Measurements from ENCODE around the gene ORAI3. TPM values are rescaled to one million over a fixed set of nuclear protein-coding genes. Genes with fewer than 3 reads are reported as not detected.
A peak's percentile ranks its signal among the peaks of the same experiment; 100 is the strongest.

Gene ORAI3
- total RNA-seq, 2 experiments from 2014 or later: 30.3 to 33.6 TPM

- H3K9me3 Mint-ChIP-seq: no peaks in the 10 kb centered on the region
- ChIA-PET CTCF (interaction anchor here (0.6 to 4.5 kb wide), 24 partner anchors 9 to 290 kb away, joined by 3 to 94 read pairs (median 4); partner anchors contain the start of genes KAT8 and PHKG2), POLR2A (interaction anchor here (1.2 to 2.9 kb wide), 5 partner anchors 8 to 238 kb away, joined by 3 to 18 read pairs (median 6); partner anchors contain the start of genes FUS, ORAI3 and SETD1A)
- H3K27ac Mint-ChIP-seq: peak overlapping the region; percentile 68
- H3K36me3 Mint-ChIP-seq (ENCODE audit: low read depth): peaks cover 29% of the 10 kb centered on the region
- peak overlapping the region; percentile 64 for H3K4me3 Mint-ChIP-seq
- DNase-seq: peak; percentile 81
- peaks cover 38% of the 10 kb centered on the region for H3K4me1 Mint-ChIP-seq
- H3K27me3 Mint-ChIP-seq: no peaks in the 10 kb centered on the region
Measured at GRCh38 chr16:30941600-30942425, 7.1 kb upstream of the ORAI3 start.

DNA sequence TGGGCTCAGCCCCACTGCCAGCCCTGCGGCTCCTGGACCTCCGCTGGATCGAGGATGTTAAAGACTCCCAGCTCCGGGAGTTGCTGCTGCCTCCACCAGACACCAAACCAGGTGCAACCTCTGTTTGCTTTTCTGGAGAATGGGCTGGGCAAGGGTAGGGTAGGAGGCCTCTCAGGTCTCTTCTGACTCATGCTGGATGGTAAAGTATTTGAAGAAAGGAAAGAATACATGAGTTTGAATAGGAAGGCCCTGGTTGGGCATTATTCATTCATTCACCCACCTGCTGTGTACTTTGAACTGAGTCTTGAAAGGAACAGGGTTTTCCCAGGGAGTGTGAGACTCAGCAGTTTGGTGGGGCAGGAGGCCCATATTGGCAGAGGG is 6.5 kb upstream of the ORAI3 start:
- Mint-ChIP-seq H3K4me3 (peak overlapping the region; percentile 64), H3K27ac (peak overlapping the region; percentile 68), H3K9me3 (no peaks in the 10 kb centered on the region), H3K4me1 (peaks cover 33% of the 10 kb centered on the region), H3K27me3 (no peaks in the 10 kb centered on the region), H3K36me3 (ENCODE audit: low read depth) (peaks cover 29% of the 10 kb centered on the region)
- ChIA-PET CTCF (interaction anchor here (0.6 to 4.5 kb wide), 21 partner anchors 7 to 291 kb away, joined by 3 to 94 read pairs (median 5); partner anchors contain the start of genes KAT8 and PHKG2), POLR2A (interaction anchor here (1.2 to 2.9 kb wide), 4 partner anchors 7 to 238 kb away, joined by 5 to 18 read pairs (median 6); partner anchors contain the start of genes FUS, ORAI3 and SETD1A)
- no peak for DNase-seq

DNA sequence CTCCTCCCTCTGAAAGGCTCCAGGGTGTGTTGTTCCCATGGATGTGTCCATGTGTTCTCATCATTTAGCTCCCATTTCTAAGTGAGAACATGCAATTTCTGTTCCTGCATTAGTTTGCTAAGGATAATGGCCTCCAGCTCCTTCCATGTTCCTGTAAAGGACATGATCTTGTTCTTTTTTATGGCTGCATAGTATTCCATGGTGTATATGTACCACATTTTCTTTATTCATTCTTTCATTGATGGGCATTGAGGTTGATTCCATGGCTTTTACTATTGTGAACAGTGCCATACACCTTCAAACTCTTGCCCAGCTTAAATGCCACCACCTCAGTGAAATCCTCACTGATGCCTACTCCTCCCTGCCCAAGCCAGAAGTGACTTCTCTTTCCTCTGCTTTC is 4.5 kb upstream of the ORAI3 start:
- POLR2A ChIA-PET: no interaction called here
- peaks cover 25% of the 10 kb centered on the region for H3K36me3 Mint-ChIP-seq (ENCODE audit: low read depth)
- no peaks in the 10 kb centered on the region for H3K27me3 Mint-ChIP-seq
- H3K4me3 Mint-ChIP-seq: no peak overlapping the region
- CTCF ChIA-PET: interaction anchor here (0.8 to 2.7 kb wide), 5 partner anchors 9 to 99 kb away, joined by 3 to 16 read pairs (median 4); no protein-coding TSS in a partner anchor
- H3K4me1 Mint-ChIP-seq: peaks cover 30% of the 10 kb centered on the region
- no peaks in the 10 kb centered on the region for H3K9me3 Mint-ChIP-seq
- H3K27ac Mint-ChIP-seq: no peak overlapping the region
- DNase-seq: no peak

DNA sequence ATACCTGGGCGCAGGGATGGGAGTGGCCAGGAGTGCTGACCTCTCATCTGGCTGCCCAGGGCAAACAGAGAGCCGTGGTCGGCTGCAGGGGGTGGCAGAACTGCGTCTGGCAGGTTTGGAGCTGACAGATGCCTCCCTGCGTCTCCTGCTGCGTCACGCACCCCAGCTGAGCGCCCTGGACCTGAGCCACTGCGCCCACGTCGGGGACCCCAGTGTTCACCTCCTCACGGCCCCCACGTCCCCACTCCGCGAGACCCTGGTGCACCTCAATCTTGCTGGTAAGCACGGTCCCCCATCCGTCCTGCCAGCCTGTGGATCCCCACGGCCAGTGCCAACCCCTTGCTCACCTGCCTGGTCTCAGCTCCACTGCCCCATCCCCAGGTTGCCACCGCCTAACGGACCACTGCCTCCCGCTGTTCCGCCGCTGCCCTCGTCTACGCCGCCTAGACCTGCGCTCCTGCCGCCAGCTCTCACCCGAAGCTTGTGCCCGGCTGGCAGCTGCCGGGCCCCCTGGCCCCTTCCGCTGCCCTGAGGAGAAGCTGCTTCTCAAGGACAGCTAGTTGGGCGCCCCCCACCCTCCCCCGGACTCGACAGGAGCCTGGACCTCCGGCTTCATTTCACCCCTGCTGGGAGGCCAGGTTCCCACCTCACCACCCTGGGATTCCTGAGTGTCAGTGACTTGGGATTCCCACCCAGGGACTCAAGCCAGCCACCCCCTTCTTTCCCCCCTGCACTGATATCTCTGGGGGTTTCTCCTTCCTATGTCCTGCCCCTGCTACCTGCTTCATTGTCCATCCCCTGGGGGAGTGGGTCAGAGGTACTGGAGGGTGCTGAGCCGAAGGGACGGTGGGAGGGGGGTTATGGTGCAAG is 2.0 kb upstream of the ORAI3 start:
- peak overlapping the region; percentile 30 for H3K4me3 Mint-ChIP-seq
- peaks cover 32% of the 10 kb centered on the region for H3K36me3 Mint-ChIP-seq (ENCODE audit: low read depth)
- H3K4me1 Mint-ChIP-seq: peaks cover 38% of the 10 kb centered on the region
- DNase-seq: no peak
- ChIA-PET POLR2A (no interaction called here), CTCF (no interaction called here)
- no peaks in the 10 kb centered on the region for H3K27me3 Mint-ChIP-seq
- no peaks in the 10 kb centered on the region for H3K9me3 Mint-ChIP-seq
- no peak overlapping the region for H3K27ac Mint-ChIP-seq

DNA sequence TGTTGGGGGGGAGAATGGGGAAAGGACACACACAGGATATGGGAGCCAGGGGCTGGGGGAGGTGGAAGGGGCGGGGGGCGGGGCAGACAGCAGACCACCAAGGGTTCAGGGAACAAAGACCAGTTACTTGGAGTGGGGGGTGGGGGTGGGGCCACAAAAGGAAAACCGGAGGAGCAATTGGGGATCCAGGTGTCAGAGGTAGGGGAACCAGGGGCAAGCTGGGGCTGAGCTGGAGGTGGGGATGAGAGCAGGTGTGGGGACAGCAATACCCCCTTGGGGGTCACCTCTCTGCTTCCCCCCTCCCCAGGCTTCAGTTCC is 1.4 kb upstream of the ORAI3 start:
- no peak overlapping the region for H3K27ac Mint-ChIP-seq
- ChIA-PET POLR2A (interaction anchor here (0.9 kb wide), 1 partner anchor 195 kb away, joined by 3 read pairs; no protein-coding TSS in a partner anchor), CTCF (no interaction called here)
- no peak for DNase-seq
- H3K36me3 Mint-ChIP-seq (ENCODE audit: low read depth): peaks cover 30% of the 10 kb centered on the region
- no peak overlapping the region for H3K4me3 Mint-ChIP-seq
- H3K4me1 Mint-ChIP-seq: peaks cover 32% of the 10 kb centered on the region
- H3K27me3 Mint-ChIP-seq: no peaks in the 10 kb centered on the region
- no peaks in the 10 kb centered on the region for H3K9me3 Mint-ChIP-seq

GRCh38 chr16:30947859-30948666 is 805 bp upstream of the ORAI3 start:
- Mint-ChIP-seq H3K4me1 (peaks cover 27% of the 10 kb centered on the region), H3K27me3 (no peaks in the 10 kb centered on the region), H3K36me3 (ENCODE audit: low read depth) (peaks cover 25% of the 10 kb centered on the region), H3K4me3 (no peak overlapping the region), H3K9me3 (no peaks in the 10 kb centered on the region), H3K27ac (no peak overlapping the region)
- ChIA-PET POLR2A (interaction anchor here (0.9 kb wide), 1 partner anchor 194 kb away, joined by 3 read pairs; no protein-coding TSS in a partner anchor), CTCF (no interaction called here)
- no peak for DNase-seq

GRCh38 chr16:30949650-30950515 is 1.0 kb downstream of the ORAI3 start:
- POLR2A ChIA-PET: interaction anchor here (0.6 to 2.4 kb wide), 10 partner anchors 7 to 231 kb away, joined by 3 to 18 read pairs (median 4); partner anchors contain the start of genes FUS, SETD1A, ZNF646 and ZNF668
- Mint-ChIP-seq H3K27me3 (no peaks in the 10 kb centered on the region), H3K27ac (peak overlapping the region; percentile 77), H3K4me1 (peaks cover 31% of the 10 kb centered on the region), H3K4me3 (peak overlapping the region; percentile 83), H3K36me3 (ENCODE audit: low read depth) (peaks cover 20% of the 10 kb centered on the region), H3K9me3 (no peaks in the 10 kb centered on the region)
- CTCF ChIA-PET: interaction anchor here (0.6 to 3.5 kb wide), 12 partner anchors 9 to 919 kb away, joined by 3 to 32 read pairs (median 4); no protein-coding TSS in a partner anchor
- peak; percentile 76 for DNase-seq

DNA sequence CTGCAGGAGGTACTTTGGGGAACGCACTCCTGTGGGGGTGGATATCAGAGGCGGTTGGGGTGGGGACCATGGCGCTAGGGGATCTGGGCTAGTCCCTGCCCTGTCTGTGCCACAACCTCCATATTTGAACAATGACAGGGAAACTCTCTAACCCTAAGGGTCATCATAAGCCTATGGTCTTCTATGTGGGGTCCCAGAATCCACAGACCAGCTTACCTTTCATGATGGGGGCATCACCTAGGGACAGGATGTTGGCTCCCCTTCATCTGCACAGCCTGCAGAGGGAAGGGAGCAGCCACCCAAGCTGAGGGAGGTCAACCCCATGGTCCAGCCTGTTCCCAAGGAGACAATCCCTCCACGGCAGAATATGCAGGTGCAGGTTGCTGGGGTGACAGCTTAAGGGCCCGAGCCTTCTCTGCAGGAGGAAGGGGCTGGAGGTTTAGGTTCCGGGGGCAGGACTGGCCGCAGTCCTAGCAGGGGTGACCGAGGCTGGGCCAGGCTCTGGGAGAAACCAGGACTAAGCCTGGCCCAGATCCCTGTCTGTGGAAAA is 1.7 kb downstream of the ORAI3 start:
- no peaks in the 10 kb centered on the region for H3K9me3 Mint-ChIP-seq
- peaks cover 31% of the 10 kb centered on the region for H3K4me1 Mint-ChIP-seq

GRCh38 chr16:30951193-30951592 is 2.3 kb downstream of the ORAI3 start:
- POLR2A ChIA-PET: interaction anchor here (2.0 to 2.4 kb wide), 2 partner anchors 10 to 122 kb away, joined by 15 to 18 read pairs; partner anchors contain the start of genes ZNF646 and ZNF668
- H3K9me3 Mint-ChIP-seq: no peaks in the 10 kb centered on the region
- H3K36me3 Mint-ChIP-seq (ENCODE audit: low read depth): peaks cover 15% of the 10 kb centered on the region
- H3K4me3 Mint-ChIP-seq: peak overlapping the region; percentile 34
- H3K27ac Mint-ChIP-seq: no peak overlapping the region
- peaks cover 32% of the 10 kb centered on the region for H3K4me1 Mint-ChIP-seq
- DNase-seq: no peak
- CTCF ChIA-PET: interaction anchor here (1.8 to 3.5 kb wide), 3 partner anchors 10 to 191 kb away, joined by 9 to 32 read pairs (median 9); no protein-coding TSS in a partner anchor
- no peaks in the 10 kb centered on the region for H3K27me3 Mint-ChIP-seq

More for the DNA sequence above, 1.7 kb downstream of the ORAI3 start:
- no peak for DNase-seq
- Mint-ChIP-seq H3K27me3 (no peaks in the 10 kb centered on the region), H3K27ac (peak overlapping the region; percentile 77), H3K36me3 (ENCODE audit: low read depth) (peaks cover 19% of the 10 kb centered on the region), H3K4me3 (peak overlapping the region; percentile 83)
- ChIA-PET CTCF (interaction anchor here (0.6 to 3.5 kb wide), 8 partner anchors 9 to 918 kb away, joined by 3 to 32 read pairs (median 4); no protein-coding TSS in a partner anchor), POLR2A (interaction anchor here (1.1 to 2.4 kb wide), 7 partner anchors 9 to 230 kb away, joined by 3 to 18 read pairs (median 5); partner anchors contain the start of genes FUS, ZNF646 and ZNF668)

- CTCF ChIA-PET: interaction anchor here (1.1 to 3.5 kb wide), 2 partner anchors 11 to 107 kb away, joined by 3 to 32 read pairs; no protein-coding TSS in a partner anchor
- no peak overlapping the region for H3K4me3 Mint-ChIP-seq
- no peak for DNase-seq
- no peaks in the 10 kb centered on the region for H3K9me3 Mint-ChIP-seq
- H3K4me1 Mint-ChIP-seq: peaks cover 36% of the 10 kb centered on the region
- H3K36me3 Mint-ChIP-seq (ENCODE audit: low read depth): peaks cover 12% of the 10 kb centered on the region
- no peak overlapping the region for H3K27ac Mint-ChIP-seq
- POLR2A ChIA-PET: no interaction called here
- no peaks in the 10 kb centered on the region for H3K27me3 Mint-ChIP-seq
Measured at GRCh38 chr16:30951750-30952149, 2.9 kb downstream of the ORAI3 start.

- no peaks in the 10 kb centered on the region for H3K27me3 Mint-ChIP-seq
- H3K9me3 Mint-ChIP-seq: no peaks in the 10 kb centered on the region
- H3K4me1 Mint-ChIP-seq: peaks cover 44% of the 10 kb centered on the region
- H3K27ac Mint-ChIP-seq: no peak overlapping the region
- peaks cover 15% of the 10 kb centered on the region for H3K36me3 Mint-ChIP-seq (ENCODE audit: low read depth)
- no peak overlapping the region for H3K4me3 Mint-ChIP-seq
- DNase-seq: no peak
- ChIA-PET CTCF (interaction anchor here (1.2 to 4.3 kb wide), 10 partner anchors 9 to 916 kb away, joined by 3 to 40 read pairs (median 4); partner anchors contain the start of gene ARMC5), POLR2A (interaction anchor here (1.0 to 2.7 kb wide), 3 partner anchors 121 to 227 kb away, joined by 6 to 11 read pairs (median 7); partner anchors contain the start of genes FUS, ZNF646 and ZNF668)
Measured at GRCh38 chr16:30953111-30953510, 4.2 kb downstream of the ORAI3 start.

Data from activated CD4-positive, alpha-beta memory T cell treated with anti-CD3 and anti-CD28 coated beads, Interleukin-2, amount 10 ng/mL, durations not matched to agents 7 days and 5 days (primary cell).